SU-DHL-6 (cell line): ENCODE data around the gene MCMBP.

Experiments used
- H2AFZ ChIP-seq: fragments of 200-600 bp; sonication (generic); 2 replicates; pipeline ENCODE4 v1.6.1; 2014; ENCODE audit warnings: low read depth, mild to moderate bottlenecking, moderate library complexity, mixed read lengths, antibody characterized with exemption, low read length; ENCODE audit not compliant: severe bottlenecking
- H3F3A ChIP-seq: fragments of 200-600 bp; shearing (Covaris generic); 2 replicates; pipeline ENCODE4 v1.6.0; 2016; ENCODE audit warnings: antibody characterized with exemption, mild to moderate bottlenecking; ENCODE audit not compliant: insufficient read depth
- H3K27ac ChIP-seq: fragments of 200-600 bp; sonication (generic); 2 replicates; pipeline ENCODE4 v1.5.1; 2016; ENCODE audit warnings: low read depth, mild to moderate bottlenecking, low read length, moderate library complexity, mixed read lengths
- H3K27me3 ChIP-seq: fragments of 200-600 bp; sonication (generic), shearing (Covaris generic); 2 replicates; pipeline ENCODE4 v1.6.0; 2014; ENCODE audit warnings: mild to moderate bottlenecking, low read length
- H3K36me3 ChIP-seq: fragments of 200-600 bp; sonication (generic); 2 replicates; pipeline ENCODE4 v1.6.1; 2014; ENCODE audit warnings: mild to moderate bottlenecking, low read length, mixed read lengths
- H3K4me2 ChIP-seq: fragments of 300-600, 200-600 bp; shearing (Covaris generic), sonication (generic); 2 replicates; pipeline ENCODE4 v1.6.0; 2014; ENCODE audit warnings: low read length, low read depth, mild to moderate bottlenecking; ENCODE audit not compliant: poor library complexity, severe bottlenecking
- H3K4me3 ChIP-seq: fragments of 200-600 bp; sonication (generic); 2 replicates; pipeline ENCODE4 v1.5.1; 2014; ENCODE audit warnings: antibody characterized with exemption, low read length, mild to moderate bottlenecking, mixed read lengths; ENCODE audit not compliant: insufficient read depth, poor library complexity, severe bottlenecking
- H3K79me2 ChIP-seq: fragments of 200-600 bp; sonication (generic); 2 replicates; pipeline ENCODE4 v1.6.1; 2014; ENCODE audit warnings: mild to moderate bottlenecking, low read length, moderate library complexity; ENCODE audit not compliant: insufficient read depth
- H3K9ac ChIP-seq: fragments of 200-600 bp; sonication (generic); 2 replicates; pipeline ENCODE4 v1.7.0; 2014; ENCODE audit warnings: mild to moderate bottlenecking, low read length
- H3K9me2 ChIP-seq: fragments of 200-600 bp; sonication (generic); replicated peaks from 2 replicates; pipeline ENCODE4 v1.6.1; 2014; ENCODE audit warnings: low read length; ENCODE audit not compliant: insufficient read depth
- H3K9me3 ChIP-seq: fragments of 200-600 bp; sonication (generic); 2 replicates; pipeline ENCODE4 v1.6.1; 2014; ENCODE audit warnings: low read length, mixed read lengths; ENCODE audit not compliant: insufficient read depth
- H4K20me1 ChIP-seq: fragments of 200-600 bp; sonication (generic); 2 replicates; pipeline ENCODE4 v1.6.1; 2014; ENCODE audit warnings: low read depth, mild to moderate bottlenecking, antibody characterized with exemption, low read length, moderate library complexity, mixed read lengths
- EZH2phosphoT487 ChIP-seq: fragments of 200-600 bp; sonication (generic), shearing (Covaris generic); conservative IDR thresholded peaks from 2 replicates; pipeline ENCODE4 v1.6.1; 2018; ENCODE audit warnings: mild to moderate bottlenecking, antibody characterized with exemption, low read length, moderate library complexity, mixed read lengths
- TF ChIP-seq, protein P1 (sequence below): fragments of 200-600 bp; sonication (generic); IDR thresholded peaks from one replicate; pipeline ENCODE4 v1.5.1; 2017; ENCODE audit warnings: antibody characterized with exemption, mild to moderate bottlenecking, low read length, moderate library complexity; ENCODE audit not compliant: insufficient read depth, poor library complexity, severe bottlenecking

Gene MCMBP

GRCh38 chr10:119811122-119811521 lies 61.5 kb downstream of the MCMBP start:
- no peaks in the 10 kb centered on the region for H3F3A ChIP-seq
- H3K27me3 ChIP-seq, result no peaks in the 10 kb centered on the region
- H3K36me3 ChIP-seq, result no peaks in the 10 kb centered on the region
- H3K27ac ChIP-seq, result no peak overlapping the region
- no peaks in the 10 kb centered on the region for H3K9me3 ChIP-seq
- H4K20me1 ChIP-seq, result no peaks in the 10 kb centered on the region
- H3K9me2 ChIP-seq, result no peaks in the 10 kb centered on the region
- no peak overlapping the region for H3K4me2 ChIP-seq
- TF ChIP-seq EZH2phosphoT487, result no peak
- TF ChIP-seq, protein P1, sequence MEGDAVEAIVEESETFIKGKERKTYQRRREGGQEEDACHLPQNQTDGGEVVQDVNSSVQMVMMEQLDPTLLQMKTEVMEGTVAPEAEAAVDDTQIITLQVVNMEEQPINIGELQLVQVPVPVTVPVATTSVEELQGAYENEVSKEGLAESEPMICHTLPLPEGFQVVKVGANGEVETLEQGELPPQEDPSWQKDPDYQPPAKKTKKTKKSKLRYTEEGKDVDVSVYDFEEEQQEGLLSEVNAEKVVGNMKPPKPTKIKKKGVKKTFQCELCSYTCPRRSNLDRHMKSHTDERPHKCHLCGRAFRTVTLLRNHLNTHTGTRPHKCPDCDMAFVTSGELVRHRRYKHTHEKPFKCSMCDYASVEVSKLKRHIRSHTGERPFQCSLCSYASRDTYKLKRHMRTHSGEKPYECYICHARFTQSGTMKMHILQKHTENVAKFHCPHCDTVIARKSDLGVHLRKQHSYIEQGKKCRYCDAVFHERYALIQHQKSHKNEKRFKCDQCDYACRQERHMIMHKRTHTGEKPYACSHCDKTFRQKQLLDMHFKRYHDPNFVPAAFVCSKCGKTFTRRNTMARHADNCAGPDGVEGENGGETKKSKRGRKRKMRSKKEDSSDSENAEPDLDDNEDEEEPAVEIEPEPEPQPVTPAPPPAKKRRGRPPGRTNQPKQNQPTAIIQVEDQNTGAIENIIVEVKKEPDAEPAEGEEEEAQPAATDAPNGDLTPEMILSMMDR, result no peak
- no peaks in the 10 kb centered on the region for H3K79me2 ChIP-seq
- H2AFZ ChIP-seq, result no peak overlapping the region
- H3K4me3 ChIP-seq, result no peak overlapping the region
- no peak overlapping the region for H3K9ac ChIP-seq

DNA sequence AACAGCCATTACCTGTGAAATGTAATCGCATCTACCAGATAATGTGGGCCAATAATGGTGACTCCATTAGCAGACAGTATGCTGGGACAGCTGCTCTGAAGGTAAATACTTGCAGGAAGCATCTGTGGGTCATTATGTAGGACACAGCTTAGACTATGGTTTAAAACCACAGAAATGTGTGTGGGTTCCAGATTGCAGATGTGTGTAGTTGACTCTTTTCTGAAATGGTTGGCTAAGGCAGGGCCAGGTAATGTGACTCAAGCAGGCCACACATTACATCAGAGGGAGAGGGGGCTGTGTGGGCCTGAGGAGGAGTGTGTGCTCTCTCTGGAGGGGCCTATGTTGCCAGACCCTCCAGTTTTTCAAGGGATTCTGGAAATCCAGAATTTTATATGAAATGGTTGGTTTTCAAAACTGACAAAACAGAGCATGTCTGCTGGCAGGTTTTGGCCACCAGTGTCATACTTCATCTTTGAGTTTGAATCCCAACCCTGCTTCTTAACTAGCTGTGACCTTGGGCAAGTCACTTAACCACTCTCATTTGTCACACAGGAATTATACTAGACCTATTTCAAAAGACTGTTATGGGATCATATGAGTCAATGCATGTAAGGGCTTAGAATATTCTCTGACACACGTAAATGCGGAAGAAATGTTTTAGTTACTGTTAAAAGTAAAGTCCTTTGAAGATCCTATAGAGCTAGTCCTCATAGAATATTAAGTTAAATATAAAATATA lies 64.5 kb downstream of the MCMBP start:
- no peak for TF ChIP-seq EZH2phosphoT487
- TF ChIP-seq, protein P1, result no peak
- H3K79me2 ChIP-seq, result no peaks in the 10 kb centered on the region
- no peak overlapping the region for H3K4me3 ChIP-seq
- H3K4me2 ChIP-seq, result no peak overlapping the region
- H3K9me2 ChIP-seq, result no peaks in the 10 kb centered on the region
- 0 out of 2 replicates have a peak, but pooled peaks cover 4% of the 10 kb centered on the region for H3K36me3 ChIP-seq
- no peak overlapping the region for H2AFZ ChIP-seq
- H4K20me1 ChIP-seq, result no peaks in the 10 kb centered on the region
- no peaks in the 10 kb centered on the region for H3K27me3 ChIP-seq
- no peak overlapping the region for H3K9ac ChIP-seq
- H3F3A ChIP-seq, result no peaks in the 10 kb centered on the region
- H3K9me3 ChIP-seq, result no peaks in the 10 kb centered on the region
- H3K27ac ChIP-seq, result no peak overlapping the region

DNA sequence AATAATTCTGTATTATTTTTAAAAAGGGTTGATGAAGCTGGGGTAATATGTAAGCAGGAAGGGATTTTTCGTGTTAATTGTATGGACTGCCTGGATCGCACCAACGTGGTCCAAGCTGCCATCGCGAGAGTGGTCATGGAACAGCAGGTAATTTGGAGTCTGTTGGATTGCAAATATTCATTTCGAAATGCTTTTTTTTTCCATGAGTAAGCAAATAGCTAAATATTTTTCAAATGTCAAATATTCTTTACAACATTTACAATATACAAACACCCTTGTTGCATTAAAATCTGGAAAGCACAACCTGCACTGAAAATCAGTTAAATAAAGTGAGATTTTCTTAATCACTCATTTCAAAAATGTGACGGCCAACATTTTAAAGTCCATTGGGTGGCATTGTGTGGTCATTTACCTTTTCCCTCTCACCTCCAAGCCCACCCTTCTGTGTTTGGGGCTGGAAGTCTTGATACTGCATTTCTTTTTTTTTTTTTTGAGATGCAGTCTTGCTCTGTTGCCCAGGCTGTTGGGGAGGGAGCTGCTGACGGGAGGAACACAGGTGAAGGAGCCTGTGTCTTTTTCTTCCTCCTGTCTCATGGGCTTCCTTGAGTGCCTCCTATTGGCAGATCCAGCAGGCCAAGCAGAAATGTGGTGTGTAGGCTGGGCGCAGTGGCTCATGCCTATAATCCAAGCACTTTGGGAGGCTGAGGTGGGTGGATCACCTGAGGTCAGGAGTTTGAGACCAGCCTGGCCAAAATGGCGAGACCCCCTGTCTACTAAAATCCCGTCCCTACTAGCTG lies 66.1 kb downstream of the MCMBP start:
- no peak overlapping the region for H3K9ac ChIP-seq
- H4K20me1 ChIP-seq, result no peaks in the 10 kb centered on the region
- no peak overlapping the region for H3K4me2 ChIP-seq
- no peak overlapping the region for H3K27ac ChIP-seq
- H3K27me3 ChIP-seq, result no peaks in the 10 kb centered on the region
- TF ChIP-seq, protein P1, result no peak
- no peak for TF ChIP-seq EZH2phosphoT487
- no peak overlapping the region for H2AFZ ChIP-seq
- no peaks in the 10 kb centered on the region for H3K9me3 ChIP-seq
- no peaks in the 10 kb centered on the region for H3F3A ChIP-seq
- H3K4me3 ChIP-seq, result no peak overlapping the region
- H3K79me2 ChIP-seq, result no peaks in the 10 kb centered on the region
- H3K36me3 ChIP-seq, result 0 out of 2 replicates have a peak, but pooled peaks cover 4% of the 10 kb centered on the region
- H3K9me2 ChIP-seq, result no peaks in the 10 kb centered on the region
